Skin of body (tissue), 2 donors: Measurements from ENCODE around the gene EBLN2. TPM values are rescaled to one million over a fixed set of nuclear protein-coding genes. Genes with fewer than 3 reads are reported as not detected.
"Not testable (repeated sequence)": the region's sequence is repeated elsewhere in the genome, so short reads cannot be mapped to it uniquely, and the experiment has no call there.

Source experiments
- DNase-seq: peaks from one replicate; lab custom pipeline; 2025; lab: John Stamatoyannopoulos, UW
- total RNA-seq: library from RNA; depleted of rRNA; stranded (reverse); fragments of >200 nt; gene quantifications from one replicate; pipeline ENCODE4 v1.2.3, GENCODE V29; 2014

Gene EBLN2
- total RNA-seq, 1 donor from 2014 or later: 11.0 TPM

DNA sequence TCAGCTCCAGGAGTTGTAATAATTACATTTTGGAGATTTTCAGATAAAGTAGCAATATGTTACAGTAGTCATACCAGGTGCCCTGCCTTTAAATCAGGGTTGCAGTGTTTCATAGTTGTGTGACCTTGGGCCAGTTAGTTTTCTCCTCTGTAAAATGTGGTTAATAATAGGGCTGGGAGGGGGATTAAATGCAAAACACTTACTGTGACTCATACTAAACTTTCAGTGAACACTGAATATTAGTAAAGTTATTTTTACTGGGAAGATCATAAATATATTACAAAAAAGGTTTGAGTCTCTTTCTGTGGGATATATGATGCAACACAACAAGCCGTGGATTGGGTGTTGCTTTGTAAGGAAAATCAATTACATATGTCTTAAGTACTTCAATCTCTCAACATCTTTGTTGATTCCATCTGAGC, 1.1 kb upstream of the EBLN2 start:
- DNase-seq: peak; percentile 34

- not testable (repeated sequence) for DNase-seq
Measured at GRCh38 chr3:73066243-73066642, 4.8 kb downstream of the EBLN2 start.

DNA sequence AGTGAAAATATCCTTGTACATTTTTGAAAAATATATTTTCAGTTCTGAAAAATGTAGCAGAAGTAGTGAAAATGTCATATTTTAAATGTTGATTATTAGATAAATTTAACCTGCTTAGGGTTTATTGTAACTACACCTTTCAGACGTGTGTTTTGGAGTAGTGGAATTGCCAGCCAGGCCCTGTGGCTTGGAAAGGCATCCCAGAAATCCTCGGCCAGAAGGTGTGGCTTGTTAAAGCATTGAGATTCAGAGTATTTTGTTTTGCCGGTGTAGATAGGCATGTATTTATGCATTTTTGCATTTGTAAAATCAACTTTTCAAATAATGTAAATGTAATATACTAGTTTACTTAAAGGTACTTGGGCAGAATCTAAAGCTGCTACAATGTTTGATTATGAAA, 7.0 kb downstream of the EBLN2 start:
- DNase-seq: no peak

DNA sequence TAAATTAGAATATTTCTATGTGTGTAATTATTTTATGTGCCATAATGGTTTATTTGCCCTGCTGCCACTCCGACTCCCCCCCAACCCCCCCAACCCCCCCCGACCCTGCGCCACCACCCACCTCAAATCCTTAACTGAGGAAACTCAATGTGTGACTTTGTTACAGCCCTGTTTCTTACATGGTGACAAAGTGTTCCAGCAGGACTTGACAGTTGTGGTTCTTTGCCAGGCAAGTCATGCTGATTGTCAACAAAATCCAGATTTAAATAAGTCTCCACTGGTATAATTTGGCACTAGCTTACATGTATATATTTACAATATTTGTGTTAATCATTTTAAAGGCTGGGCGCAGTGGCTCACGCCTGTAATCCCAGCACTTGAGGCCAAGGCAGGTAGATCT, 7.7 kb downstream of the EBLN2 start:
- DNase-seq: no peak

DNA sequence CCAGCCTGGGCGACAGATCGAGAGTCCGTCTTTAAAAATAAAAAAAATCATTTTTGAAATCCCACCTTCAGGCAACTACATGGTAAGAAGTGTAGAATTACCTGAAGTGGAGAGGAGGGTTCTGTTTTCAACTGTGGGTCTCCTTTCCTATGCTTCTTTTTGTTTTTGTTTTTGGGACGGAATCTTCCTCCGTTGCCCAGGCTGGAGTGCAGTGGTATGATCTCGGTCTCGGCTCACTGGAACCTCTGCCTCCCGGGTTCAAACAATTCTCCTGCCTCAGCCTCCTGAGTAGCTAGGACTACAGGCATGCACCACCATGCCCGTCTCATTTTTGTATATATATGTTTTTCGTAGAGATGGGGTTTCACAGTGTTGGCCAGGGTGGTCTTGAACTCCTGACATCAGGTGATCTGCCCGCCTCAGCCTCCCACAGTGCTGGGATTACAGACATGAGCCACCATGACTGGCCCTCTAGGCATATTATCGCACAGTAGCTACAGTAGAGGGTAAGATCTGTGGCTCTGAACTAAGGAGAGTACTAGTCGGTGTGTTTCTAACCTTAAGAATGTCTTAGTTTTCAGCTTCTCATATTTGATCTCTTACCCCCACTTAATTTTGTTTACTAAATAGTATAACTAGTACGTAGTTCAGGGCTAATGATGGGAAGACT, 8.5 kb downstream of the EBLN2 start:
- DNase-seq: no peak

- DNase-seq: no peak
Measured at GRCh38 chr3:73070675-73071575, 9.5 kb downstream of the EBLN2 start.

GRCh38 chr3:73071952-73072351, 10.5 kb downstream of the EBLN2 start:
- DNase-seq: no peak

DNA sequence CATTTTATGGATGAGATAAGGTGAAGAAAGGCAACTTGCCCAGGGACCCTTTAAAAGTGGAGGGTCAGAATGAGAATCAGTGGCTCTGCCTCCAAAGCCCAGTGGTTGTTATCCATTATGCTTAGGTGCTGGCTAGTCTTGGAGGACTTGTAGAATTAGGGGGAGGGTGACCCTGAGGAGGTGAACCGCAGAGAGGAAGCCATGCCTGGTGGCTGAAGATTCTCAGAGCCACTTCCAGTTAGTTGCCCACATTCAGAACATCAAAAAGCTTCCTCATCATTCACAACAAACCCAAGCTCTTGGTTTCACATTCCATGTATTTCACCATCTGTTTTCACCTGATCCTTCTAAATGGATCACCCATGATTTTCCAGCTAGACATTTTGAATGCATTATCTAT, 11.2 kb downstream of the EBLN2 start:
- DNase-seq: no peak

- no peak for DNase-seq
Measured at GRCh38 chr3:73073091-73073707, 11.7 kb downstream of the EBLN2 start.

- no peak for DNase-seq
Measured at GRCh38 chr3:73074781-73075180, 13.3 kb downstream of the EBLN2 start.

DNA sequence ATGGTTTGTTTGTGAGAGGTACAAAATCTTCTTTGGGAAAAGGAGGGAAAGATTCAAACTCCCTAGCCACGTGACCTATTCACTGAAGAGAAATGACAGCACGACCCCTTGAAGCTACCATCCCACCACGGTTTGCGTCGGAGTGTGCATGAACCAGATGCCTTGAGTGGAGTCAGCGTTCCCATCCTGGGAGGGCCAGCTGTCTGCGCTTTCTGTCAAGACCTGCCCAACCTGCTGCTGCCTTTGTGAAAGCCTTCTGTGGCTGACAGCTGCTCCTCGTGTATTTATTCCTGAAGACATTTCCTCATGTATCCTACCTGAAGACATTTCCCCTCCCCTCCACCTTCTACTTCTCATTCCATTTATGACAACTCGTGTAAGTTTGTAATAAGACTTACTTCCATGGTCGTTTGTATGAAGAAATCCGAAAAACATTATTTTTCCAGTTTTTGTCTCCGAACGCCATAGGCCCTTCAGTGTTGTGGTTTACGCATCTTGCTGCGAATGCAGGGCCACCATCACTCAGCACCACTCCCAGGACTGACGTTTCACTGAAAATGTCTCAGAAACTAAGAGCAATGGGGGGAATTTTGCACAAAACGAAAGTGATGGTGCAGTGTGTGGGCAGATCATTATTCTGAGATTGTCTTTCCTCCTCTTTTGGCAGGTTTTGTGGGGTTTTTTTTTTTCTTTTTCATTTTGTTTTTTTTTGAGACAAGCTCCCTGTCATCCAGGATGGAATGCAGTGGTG, 18.9 kb downstream of the EBLN2 start:
- no peak for DNase-seq

DNA sequence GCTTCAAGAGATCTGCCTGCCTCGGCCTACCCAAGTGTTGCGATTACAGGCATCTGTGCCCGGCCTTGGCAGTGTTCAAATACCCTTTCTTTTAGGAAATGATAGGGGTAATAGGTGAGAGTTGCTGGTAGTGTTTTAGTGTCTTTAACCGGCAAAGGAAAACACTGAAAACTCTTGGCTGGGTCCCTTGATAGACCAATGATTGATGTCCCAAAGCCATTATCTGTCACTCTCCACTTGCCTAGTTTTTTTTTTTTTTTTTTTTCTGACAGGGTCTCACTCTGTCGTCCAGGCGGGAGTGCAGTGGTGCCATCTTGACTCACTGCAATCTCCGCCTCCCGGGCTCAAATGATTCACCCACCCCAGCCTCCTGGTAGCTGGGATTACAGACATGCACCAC, 19.7 kb downstream of the EBLN2 start:
- DNase-seq: no peak

GRCh38 chr3:73084170-73084569, 22.7 kb downstream of the EBLN2 start:
- no peak for DNase-seq

- DNase-seq: peak; percentile 41
Measured at GRCh38 chr3:73086071-73086494, 24.6 kb downstream of the EBLN2 start.

- no peak for DNase-seq
Measured at GRCh38 chr3:73094129-73094528, 32.7 kb downstream of the EBLN2 start.

DNA sequence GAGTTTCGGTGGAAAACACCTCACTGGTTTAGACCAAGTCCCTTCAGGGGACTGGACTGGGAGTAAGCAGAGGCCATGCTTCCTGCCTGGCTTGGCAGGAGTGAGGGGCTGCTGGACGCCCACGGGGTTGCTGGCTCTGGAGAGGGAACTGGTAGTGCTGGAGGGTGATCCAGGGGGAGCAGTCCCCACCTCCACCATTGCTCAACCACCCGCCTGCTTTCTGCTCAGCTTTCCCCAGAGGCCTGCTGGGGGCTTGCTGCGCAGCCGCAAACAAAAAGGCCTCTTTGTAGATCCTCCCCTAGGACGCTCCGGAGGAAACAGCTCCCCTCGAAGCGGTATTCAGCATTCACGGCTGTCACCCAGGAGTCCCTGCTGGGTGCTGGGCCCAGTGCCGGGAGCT, 33.5 kb downstream of the EBLN2 start:
- DNase-seq: no peak

GRCh38 chr3:73096169-73096568, 34.7 kb downstream of the EBLN2 start:
- no peak for DNase-seq

DNA sequence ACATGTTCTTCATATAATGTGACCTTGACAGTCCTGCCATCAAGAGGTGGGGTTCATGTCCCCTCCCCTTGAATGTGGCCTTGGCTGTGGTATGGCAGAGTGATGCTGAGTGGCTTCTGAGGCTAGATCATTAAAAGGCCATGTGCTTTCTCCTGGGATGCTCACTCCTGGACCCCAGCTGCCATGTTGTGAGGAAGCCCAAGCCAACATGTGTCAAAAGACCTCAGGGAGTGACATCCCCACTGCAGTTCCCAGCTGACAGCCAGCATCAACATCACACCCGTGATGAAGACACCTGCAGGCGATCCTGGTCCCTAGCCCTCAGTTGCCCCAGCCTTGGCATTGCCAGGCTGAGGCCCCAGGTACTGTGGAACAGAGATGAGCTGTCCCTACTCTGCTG, 36.6 kb downstream of the EBLN2 start:
- no peak for DNase-seq

DNA sequence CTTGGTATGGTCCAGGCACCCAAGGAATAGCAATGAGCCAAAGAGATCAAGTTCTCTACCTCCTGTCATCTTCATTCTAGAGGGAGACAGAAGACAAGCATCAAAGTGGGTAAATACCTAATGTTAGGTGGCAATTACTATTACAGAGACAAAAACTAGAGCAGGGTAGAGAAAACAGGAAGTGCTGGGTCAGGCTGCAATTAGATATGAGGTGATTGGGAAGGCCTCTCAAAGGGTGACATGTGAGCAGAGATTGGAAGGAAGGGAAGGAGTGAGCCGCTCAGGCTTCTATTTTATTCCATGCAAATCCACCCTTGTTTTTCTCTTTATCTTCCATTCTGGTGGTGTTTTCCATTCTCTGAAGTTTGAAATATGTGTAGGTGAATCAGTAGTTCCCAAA, 37.4 kb downstream of the EBLN2 start:
- no peak for DNase-seq

GRCh38 chr3:73100741-73101559, 39.5 kb downstream of the EBLN2 start:
- DNase-seq: peak; percentile 83

DNA sequence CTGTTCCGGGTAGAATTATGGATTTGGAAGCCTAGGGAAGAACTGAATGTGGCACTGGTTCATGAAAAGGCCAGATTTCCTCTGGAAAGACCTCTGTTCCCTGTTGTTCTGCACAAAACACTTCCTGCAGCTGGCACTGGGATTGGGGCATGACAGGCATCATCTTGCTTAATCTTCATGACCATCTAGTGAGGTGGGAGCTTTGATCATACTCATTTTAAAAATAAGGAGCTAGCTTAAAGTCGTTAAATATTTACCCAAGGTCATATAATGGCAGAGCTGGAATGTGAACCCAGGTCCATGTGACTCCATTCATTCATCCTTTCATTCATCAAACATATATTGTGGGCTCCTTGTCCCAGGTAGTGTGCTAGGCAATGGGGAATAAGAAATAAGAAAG, 40.4 kb downstream of the EBLN2 start:
- DNase-seq: no peak
